ENCODE data around the gene ZNF385B. TPM values are rescaled to one million over a fixed set of nuclear protein-coding genes. Genes with fewer than 3 reads are reported as not detected.

The ZNF385B gene
- total and polyA plus RNA-seq, 10 of the 15 experiments (the other 5 are each of a cell fraction or from before 2014, with no cell fraction given): not detected

GRCh38 chr2:179811042-179811441 is 50.4 kb downstream of the ZNF385B start:
- Histone ChIP-seq H3K9me3 (replicated peaks; ENCODE audit: control insufficient read depth, insufficient read depth, low read length) (no peaks in the 10 kb centered on the region), H3K27ac (ENCODE audit: control insufficient read depth, insufficient read depth) (no peak overlapping the region), H3K9ac (ENCODE audit: control insufficient read depth, insufficient read depth, low read length) (no peak overlapping the region), H4K20me1 (ENCODE audit: control insufficient read depth, insufficient read depth) (no peaks in the 10 kb centered on the region), H3K27me3 (replicated peaks in 1 of 2; ENCODE audit: control insufficient read depth in 2 of 2, insufficient read depth in 2 of 2, low read length in 1 of 2) (no peaks in the 10 kb centered on the region), H3K36me3 (ENCODE audit: control insufficient read depth in 2 of 2, insufficient read depth in 2 of 2, low read length in 1 of 2) (no peaks in the 10 kb centered on the region), H3K79me2 (ENCODE audit: control insufficient read depth, insufficient read depth, low read length) (no peaks in the 10 kb centered on the region), H3K4me1 (ENCODE audit: control insufficient read depth, insufficient read depth, low read length) (no peaks in the 10 kb centered on the region), H3K4me2 (ENCODE audit: control insufficient read depth, insufficient read depth) (no peak overlapping the region), H3K4me3 (no peak overlapping the region), H2AFZ (ENCODE audit: control insufficient read depth, low read depth, low read length) (no peak overlapping the region)
- TF ChIP-seq JUND (IDR thresholded peaks at IDR 0.05; ENCODE audit: low read depth, low read length): no peak
- TF ChIP-seq ATF3 (IDR thresholded peaks at IDR 0.05; ENCODE audit: borderline replicate concordance, extremely low read depth, low read depth, low read length): no peak
- no peak for TF ChIP-seq PRDM15 (CRISPR knock-in tag; IDR thresholded peaks at IDR 0.05)
- TF ChIP-seq MAX (IDR thresholded peaks at IDR 0.05; ENCODE audit: low read depth, low read length): no peak
- TF ChIP-seq PAX8 (IDR thresholded peaks at IDR 0.05): no peak
- TF ChIP-seq ESRRA (IDR thresholded peaks at IDR 0.05; ENCODE audit: low read length): no peak
- TF ChIP-seq BRCA1 (IDR thresholded peaks at IDR 0.05; ENCODE audit: low read depth, low read length): no peak
- no peak for TF ChIP-seq NR2C1 (IDR thresholded peaks at IDR 0.05)
- TF ChIP-seq KLF5 (IDR thresholded peaks at IDR 0.05; ENCODE audit: partially characterized antibody): no peak
- TF ChIP-seq ZNF274 (IDR thresholded peaks at IDR 0.05; ENCODE audit: insufficient read depth, insufficient read length): no peak
- no peak for TF ChIP-seq CREB1 (IDR thresholded peaks at IDR 0.05; ENCODE audit: low read depth)
- TF ChIP-seq IRF4 (IDR thresholded peaks at IDR 0.05; ENCODE audit: low read depth, low read length): no peak
- no peak for TF ChIP-seq RELA (IDR thresholded peaks at IDR 0.05; ENCODE audit: borderline replicate concordance, partially characterized antibody)
- TF ChIP-seq ZNF217 (IDR thresholded peaks at IDR 0.05): no peak
- no peak for TF ChIP-seq SREBF2 (IDR thresholded peaks at IDR 0.05; ENCODE audit: low read length)
- no peak for TF ChIP-seq MTA2 (IDR thresholded peaks at IDR 0.05; ENCODE audit: low read depth)
- no peak for TF ChIP-seq CHD1 (IDR thresholded peaks at IDR 0.05; ENCODE audit: low read depth, low read length)
- TF ChIP-seq ZNF687 (IDR thresholded peaks at IDR 0.05): no peak
- no peak for TF ChIP-seq NRF1 (conservative IDR thresholded peaks at IDR 0.05; ENCODE audit: low read depth, low read length)
- BruUV-seq (replicated peaks): no TSS peak
- intact Hi-C loops (cut with micrococcal nuclease; ENCODE audit: unreplicated experiment): no loop called here
- ChIA-PET POLR2A (no interaction called here), SMC1A (ENCODE audit: uncharacterized antibody, unreplicated experiment) (no interaction called here), RAD21 (ENCODE audit: unreplicated experiment) (no interaction called here), CTCF (interaction anchor here (0.6 kb wide), 1 partner anchor 11 kb away, joined by 3 read pairs; no protein-coding TSS in a partner anchor)
- ATAC-seq (no peak), DNase-seq (ENCODE audit: low read depth, low spot score) (no peak), FAIRE-seq (no peak)
- in situ Hi-C loops (cut with MboI): no loop called here
